Activated CD8-positive, alpha-beta T cell treated with anti-CD3 and anti-CD28 coated beads for 36 hours (primary cell): Measurements from ENCODE around the gene MPG. TPM values are rescaled to one million over a fixed set of nuclear protein-coding genes. Genes with fewer than 3 reads are reported as not detected.
A peak's percentile ranks its signal among the peaks of the same experiment; 100 is the strongest.

ENCODE experiments used
- ATAC-seq: fragments of 200-7000 bp; cut with Tn5 transposase; one replicate; pipeline ENCODE4 v1.10.0; 2021; ENCODE audit warnings: mild to moderate bottlenecking, moderate library complexity
- CTCF ChIA-PET: fragments of 350-600 bp; sonication (Branson Sonifier 250); formaldehyde crosslinking; loops from one replicate; lab custom pipeline; 2021; ENCODE audit warnings: antibody characterized with exemption; lab: Charles Lee
- POLR2A ChIA-PET: fragments of 350-600 bp; sonication (Branson Sonifier 250); formaldehyde crosslinking; loops from one replicate; lab custom pipeline; 2021; ENCODE audit warnings: antibody characterized with exemption; lab: Charles Lee
- DNase-seq: peaks from one replicate; pipeline ENCODE4 v3.0.0-alpha.2; 2020
- H3K27ac Mint-ChIP-seq: one replicate; pipeline ENCODE4 v1.8.0; 2021; ENCODE audit warnings: mild to moderate bottlenecking, mixed read lengths
- H3K27me3 Mint-ChIP-seq: one replicate; pipeline ENCODE4 v1.8.0; 2021; ENCODE audit warnings: mixed read lengths
- H3K36me3 Mint-ChIP-seq: one replicate; pipeline ENCODE4 v1.8.0; 2021; ENCODE audit warnings: low read depth, mixed read lengths
- H3K4me1 Mint-ChIP-seq: one replicate; pipeline ENCODE4 v1.8.0; 2021; ENCODE audit warnings: low read depth, mixed read lengths
- H3K4me3 Mint-ChIP-seq: one replicate; pipeline ENCODE4 v1.8.0; 2021; ENCODE audit warnings: mild to moderate bottlenecking, moderate library complexity, mixed read lengths
- H3K9me3 Mint-ChIP-seq: one replicate; pipeline ENCODE4 v1.8.0; 2021; ENCODE audit warnings: mixed read lengths
- intact Hi-C: fragments of 100-400 bp; cut with micrococcal nuclease; formaldehyde crosslinking; loops from one replicate; pipeline ENCODE4 v1.10.0; 2022
- total RNA-seq, 2 experiments: library from RNA; stranded (reverse); gene quantifications; one replicate each; pipeline ENCODE4 v1.2.3, GENCODE V29; 2021
- TF ChIP-seq, protein P1 (sequence below): fragments of 200-600 bp; IDR thresholded peaks from one replicate; pipeline ENCODE4 v1.8.0; 2022; ENCODE audit warnings: antibody characterized with exemption, mild to moderate bottlenecking

Gene MPG
- total RNA-seq, 2 experiments from 2014 or later: 51.7 to 54.2 TPM

DNA sequence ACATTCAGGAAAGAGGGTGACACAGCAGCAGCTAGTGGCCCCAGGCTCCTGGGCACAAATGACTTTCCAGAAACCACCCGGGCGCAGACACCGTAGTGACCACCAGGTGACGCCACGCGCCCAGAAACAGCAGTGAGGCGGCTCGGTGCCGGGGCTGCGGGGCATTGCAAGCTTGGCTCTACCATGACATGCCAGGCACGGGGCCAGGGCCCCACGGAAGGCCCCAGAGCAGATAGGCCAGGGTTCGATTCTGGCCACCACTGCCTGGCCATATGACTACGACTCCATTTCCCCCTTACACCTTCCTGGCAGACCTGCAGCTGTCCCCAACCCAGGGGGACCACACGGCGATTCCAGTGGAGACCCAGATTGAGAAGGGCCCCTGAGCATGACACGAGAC, 12.3 kb upstream of the MPG start:
- Mint-ChIP-seq H3K4me3 (no peak overlapping the region), H3K36me3 (no peaks in the 10 kb centered on the region), H3K27me3 (peaks cover 1% of the 10 kb centered on the region), H3K9me3 (no peaks in the 10 kb centered on the region), H3K4me1 (no peaks in the 10 kb centered on the region), H3K27ac (no peak overlapping the region)
- DNase-seq (peak; percentile 93), ATAC-seq (peak; percentile 97)
- ChIA-PET CTCF (interaction anchor here (0.6 to 20.7 kb wide), 36 partner anchors 8 to 318 kb away, joined by 3 to 458 read pairs (median 5); partner anchors contain the start of genes HBM, HBQ1, MPG and MRPL28), POLR2A (interaction anchor here (0.7 to 2.3 kb wide), 7 partner anchors 9 to 30 kb away, joined by 3 to 12 read pairs (median 5); partner anchors contain the start of gene MPG)
- TF ChIP-seq, protein P1, sequence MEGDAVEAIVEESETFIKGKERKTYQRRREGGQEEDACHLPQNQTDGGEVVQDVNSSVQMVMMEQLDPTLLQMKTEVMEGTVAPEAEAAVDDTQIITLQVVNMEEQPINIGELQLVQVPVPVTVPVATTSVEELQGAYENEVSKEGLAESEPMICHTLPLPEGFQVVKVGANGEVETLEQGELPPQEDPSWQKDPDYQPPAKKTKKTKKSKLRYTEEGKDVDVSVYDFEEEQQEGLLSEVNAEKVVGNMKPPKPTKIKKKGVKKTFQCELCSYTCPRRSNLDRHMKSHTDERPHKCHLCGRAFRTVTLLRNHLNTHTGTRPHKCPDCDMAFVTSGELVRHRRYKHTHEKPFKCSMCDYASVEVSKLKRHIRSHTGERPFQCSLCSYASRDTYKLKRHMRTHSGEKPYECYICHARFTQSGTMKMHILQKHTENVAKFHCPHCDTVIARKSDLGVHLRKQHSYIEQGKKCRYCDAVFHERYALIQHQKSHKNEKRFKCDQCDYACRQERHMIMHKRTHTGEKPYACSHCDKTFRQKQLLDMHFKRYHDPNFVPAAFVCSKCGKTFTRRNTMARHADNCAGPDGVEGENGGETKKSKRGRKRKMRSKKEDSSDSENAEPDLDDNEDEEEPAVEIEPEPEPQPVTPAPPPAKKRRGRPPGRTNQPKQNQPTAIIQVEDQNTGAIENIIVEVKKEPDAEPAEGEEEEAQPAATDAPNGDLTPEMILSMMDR: peak; percentile 94
- intact Hi-C loops: loop anchor here (1.0 kb wide), 1 partner anchor 32 kb away; no protein-coding TSS in a partner anchor

DNA sequence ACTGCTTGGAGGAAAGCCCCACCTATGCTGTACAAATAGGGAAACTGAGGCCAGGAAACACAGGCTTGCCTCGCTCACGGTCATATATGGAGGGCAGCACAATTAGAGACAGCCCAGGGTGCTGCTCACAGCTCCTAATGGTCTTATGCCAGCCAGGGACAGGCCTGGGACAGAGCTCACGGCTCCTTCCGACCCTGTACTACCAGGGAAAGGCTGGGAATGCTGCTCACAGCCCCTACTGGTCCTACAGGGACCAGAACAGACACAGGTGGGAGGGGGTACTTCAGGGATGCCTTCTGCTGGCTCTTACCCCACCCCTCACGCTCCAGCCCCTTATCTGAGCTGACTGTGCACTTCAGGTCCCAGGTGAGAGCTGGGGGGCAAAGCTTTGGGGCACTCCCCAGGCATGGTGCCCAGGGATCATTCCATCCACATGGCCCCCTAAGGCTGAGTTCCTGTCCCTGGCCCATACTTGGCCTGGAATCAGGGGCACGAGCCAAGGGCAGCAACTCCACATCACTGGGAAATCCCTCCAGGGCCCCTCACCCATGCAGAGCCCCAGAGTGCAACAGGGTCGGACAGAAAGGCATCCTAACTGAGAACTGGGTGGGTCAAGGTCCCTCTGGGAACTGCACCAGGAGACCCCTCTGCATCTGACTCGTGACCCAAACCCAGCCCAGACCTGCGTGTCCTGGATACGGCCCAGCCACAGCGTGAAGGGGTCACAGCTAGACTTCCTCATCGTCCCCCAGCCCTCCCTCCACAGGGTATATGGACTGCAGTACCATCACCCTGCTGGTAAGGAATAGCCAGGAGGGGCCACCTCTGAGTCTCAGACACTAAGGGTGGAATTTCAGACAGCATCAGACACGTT, 11.5 kb upstream of the MPG start:
- DNase-seq: no peak
- H3K27me3 Mint-ChIP-seq: peaks cover 6% of the 10 kb centered on the region
- CTCF ChIA-PET: interaction anchor here (0.7 to 20.7 kb wide), 32 partner anchors 7 to 317 kb away, joined by 3 to 458 read pairs (median 6); partner anchors contain the start of genes HBM, HBQ1, MPG and POLR3K
- no peak overlapping the region for H3K27ac Mint-ChIP-seq
- no peak overlapping the region for H3K4me3 Mint-ChIP-seq
- intact Hi-C loops: no loop called here
- H3K4me1 Mint-ChIP-seq: no peaks in the 10 kb centered on the region
- H3K9me3 Mint-ChIP-seq: no peaks in the 10 kb centered on the region
- TF ChIP-seq, protein P1: no peak
- no peaks in the 10 kb centered on the region for H3K36me3 Mint-ChIP-seq
- no peak for ATAC-seq
- POLR2A ChIA-PET: interaction anchor here (0.7 to 2.3 kb wide), 7 partner anchors 8 to 29 kb away, joined by 3 to 12 read pairs (median 5); partner anchors contain the start of gene MPG

DNA sequence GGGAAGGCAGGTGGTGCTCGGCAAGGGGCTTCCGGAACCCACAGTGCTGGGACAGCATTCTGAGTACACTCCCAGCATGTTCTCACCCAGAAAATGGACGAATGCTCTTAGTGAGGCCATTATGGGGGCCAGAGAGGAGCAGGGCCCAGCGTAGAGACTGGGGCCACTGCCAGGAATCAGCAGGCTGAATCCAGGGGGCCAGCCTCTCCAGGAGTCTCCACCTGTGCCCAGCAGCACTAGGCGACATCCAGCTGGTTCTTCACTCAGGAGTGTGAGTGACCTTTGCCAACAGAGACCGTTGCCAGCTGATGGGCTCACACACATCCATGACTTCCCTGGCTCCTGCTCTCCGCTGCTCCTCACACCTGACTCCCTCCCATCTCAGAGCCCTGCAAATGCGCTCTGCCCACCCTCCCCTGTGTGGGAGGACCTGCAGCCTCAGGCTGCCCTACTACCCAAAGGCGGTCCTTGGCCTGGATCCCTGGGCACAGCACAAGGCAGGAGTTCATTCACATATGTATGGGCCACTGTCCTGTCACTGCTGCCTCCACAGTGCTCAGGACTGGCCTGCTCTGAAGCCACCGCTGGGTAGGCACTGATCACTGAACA, 10.7 kb upstream of the MPG start:
- ChIA-PET CTCF (interaction anchor here (2.6 to 20.7 kb wide), 4 partner anchors 11 to 40 kb away, joined by 23 to 458 read pairs (median 40); no protein-coding TSS in a partner anchor), POLR2A (interaction anchor here (0.8 to 1.6 kb wide), 2 partner anchors 10 to 18 kb away, joined by 4 to 5 read pairs; partner anchors contain the start of gene MPG)
- Mint-ChIP-seq H3K4me1 (no peaks in the 10 kb centered on the region), H3K9me3 (no peaks in the 10 kb centered on the region), H3K27me3 (peaks cover 9% of the 10 kb centered on the region), H3K36me3 (no peaks in the 10 kb centered on the region), H3K27ac (no peak overlapping the region), H3K4me3 (no peak overlapping the region)
- intact Hi-C loops: no loop called here
- TF ChIP-seq, protein P1: no peak
- DNase-seq: no peak
- no peak for ATAC-seq

DNA sequence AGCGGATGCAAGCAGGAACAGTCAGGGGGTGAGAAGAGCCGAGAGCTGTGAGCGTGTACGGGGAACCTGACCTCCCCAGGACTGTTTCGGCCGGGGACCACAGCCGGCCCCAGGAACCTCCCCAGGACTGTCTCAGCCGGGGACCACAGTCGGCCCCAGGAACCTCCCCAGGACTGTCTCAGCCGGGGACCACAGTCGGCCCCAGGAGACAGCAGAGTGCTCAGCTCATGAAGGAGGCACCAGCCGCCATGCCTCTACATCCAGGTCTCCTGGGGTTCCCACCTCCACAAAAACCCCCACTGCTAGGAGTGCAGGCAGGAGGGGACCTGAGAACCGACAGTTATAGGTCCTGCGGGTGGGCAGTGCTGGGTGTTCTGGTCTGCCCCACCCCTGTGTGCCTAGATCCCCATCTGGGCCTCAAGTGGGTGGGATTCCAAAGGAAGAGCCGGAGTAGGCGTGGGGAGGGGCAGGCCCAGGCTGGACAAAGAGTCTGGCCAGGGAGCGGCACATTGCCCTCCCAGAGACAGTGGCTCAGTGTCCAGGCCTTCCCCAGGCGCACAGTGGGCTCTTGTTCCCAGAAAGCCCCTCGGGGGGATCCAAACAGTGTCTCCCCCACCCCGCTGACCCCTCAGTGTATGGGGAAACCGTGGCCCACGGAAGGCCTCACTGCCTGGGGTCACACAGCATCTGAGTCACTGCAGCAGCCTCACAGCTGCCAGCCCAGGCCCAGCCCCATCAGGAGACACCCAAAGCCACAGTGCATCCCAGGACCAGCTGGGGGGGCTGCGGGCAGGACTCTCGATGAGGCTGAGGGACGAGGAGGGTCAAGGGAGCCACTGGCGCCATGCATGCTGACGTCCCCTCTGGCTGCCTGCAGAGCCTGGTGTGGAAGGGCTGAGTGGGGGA, 9.9 kb upstream of the MPG start:
- H3K36me3 Mint-ChIP-seq: no peaks in the 10 kb centered on the region
- peaks cover 13% of the 10 kb centered on the region for H3K27me3 Mint-ChIP-seq
- H3K27ac Mint-ChIP-seq: no peak overlapping the region
- H3K4me3 Mint-ChIP-seq: no peak overlapping the region
- ATAC-seq (no peak), DNase-seq (no peak)
- no peaks in the 10 kb centered on the region for H3K9me3 Mint-ChIP-seq
- POLR2A ChIA-PET: interaction anchor here (0.8 to 1.4 kb wide), 4 partner anchors 9 to 34 kb away, joined by 3 to 4 read pairs (median 4); partner anchors contain the start of gene MPG
- H3K4me1 Mint-ChIP-seq: peaks cover 4% of the 10 kb centered on the region
- intact Hi-C loops: no loop called here
- CTCF ChIA-PET: interaction anchor here (1.3 to 20.7 kb wide), 2 partner anchors 26 to 114 kb away, joined by 4 to 458 read pairs; no protein-coding TSS in a partner anchor
- TF ChIP-seq, protein P1: no peak
